Measurements from ENCODE around the gene VPS13D. TPM values are rescaled to one million over a fixed set of nuclear protein-coding genes. Genes with fewer than 3 reads are reported as not detected.

VPS13D gene
- total and polyA plus RNA-seq, 2 of the 4 experiments (the other 2 are of a cell fraction) = 9.0 to 16.3 TPM

- WGBS, 2 experiments (ENCODE audit: extremely low coverage in 2 of 2, insufficient read length in 1 of 2) = no CpG with 5 or more reads among the region's 7 CpGs
- Histone ChIP-seq H2BK15ac (ENCODE audit: low read depth, low read length) (peak overlapping the region; percentile 59; the same call in 1 of the 3 replicates), H3K9me3 (ENCODE audit: control insufficient read depth, insufficient read depth, low read length) (no peaks in the 10 kb centered on the region), H3K4me3 (ENCODE audit: insufficient read depth, low read depth, low read length) (no peak overlapping the region), H3K27ac (ENCODE audit: insufficient read depth, low read length) (no peak overlapping the region), H4K5ac (ENCODE audit: low read depth, low read length) (no peak overlapping the region), H2BK20ac (ENCODE audit: low read depth, low read length) (no peak overlapping the region), H2BK120ac (ENCODE audit: low read depth, low read length) (no peak overlapping the region), H4K20me1 (ENCODE audit: insufficient read depth, low read length) (no peaks in the 10 kb centered on the region), H3K14ac (replicated peaks; ENCODE audit: low read depth, low read length) (no peak overlapping the region), H3K56ac (ENCODE audit: extremely low read depth, insufficient read depth, low read length) (no peak overlapping the region), H3K79me1 (ENCODE audit: low read depth in 1 of 2, low read length in 2 of 2) (peaks cover 5 to 11% of the 10 kb centered on the region in 2 experiments; a peak in 3 of 4 replicates), H3K9me1 (ENCODE audit: insufficient read depth, low read length) (0 out of 2 replicates have a peak, but pooled peaks cover 2% of the 10 kb centered on the region), H3K9ac (ENCODE audit: low read depth, low read length) (no peak overlapping the region), H2AFZ (replicated peaks; ENCODE audit: low read length, poor library complexity) (no peak overlapping the region), H3K4me2 (ENCODE audit: low read depth, low read length) (no peak overlapping the region), H2AK9ac (replicated peaks; ENCODE audit: low read depth, low read length, poor library complexity) (no peak overlapping the region), H3K36me3 (ENCODE audit: control insufficient read depth, insufficient read depth, low read length) (peaks cover 2% of the 10 kb centered on the region; the same call in 1 of the 2 replicates), H4K91ac (ENCODE audit: insufficient read depth, low read depth, low read length) (peak overlapping the region; percentile 35; the same call in 1 of the 2 replicates), H3K4me1 (ENCODE audit: control insufficient read depth, insufficient read depth, low read length) (peaks cover 8% of the 10 kb centered on the region), H3K27me3 (ENCODE audit: control insufficient read depth, insufficient read depth, low read length) (no peaks in the 10 kb centered on the region), H2BK5ac (ENCODE audit: low read depth, low read length, poor library complexity, severe bottlenecking) (no peak overlapping the region), H3K18ac (ENCODE audit: low read depth, low read length) (no peak overlapping the region), H2AK5ac (ENCODE audit: low read depth, low read length) (peak overlapping the region; percentile 43; the same call in 1 of the 2 replicates), H3K4ac (ENCODE audit: low read depth, low read length) (no peak overlapping the region), H4K8ac (ENCODE audit: low read depth in 2 of 2, low read length in 2 of 2) (no peak overlapping the region), H3K23ac (ENCODE audit: low read depth, low read length) (no peak overlapping the region)
- DNase-seq (no peak), ATAC-seq (ENCODE audit: low read depth) (no peak)
- CTCF ChIA-PET = interaction anchor here (0.6 kb wide), 2 partner anchors 16 to 1054 kb away, joined by 3 to 5 read pairs; no protein-coding TSS in a partner anchor
- TF ChIP-seq RAD21 (IDR thresholded peaks at IDR 0.05; ENCODE audit: low read length) = no peak
- TF ChIP-seq MAFK (IDR thresholded peaks at IDR 0.05; ENCODE audit: low read depth, low read length) = no peak
- no peak for TF ChIP-seq MAZ (IDR thresholded peaks at IDR 0.05; ENCODE audit: borderline replicate concordance, low read depth, low read length)
- TF ChIP-seq POLR2A (IDR thresholded peaks at IDR 0.05; ENCODE audit: low read depth, low read length) = no peak
- TF ChIP-seq USF2 (IDR thresholded peaks at IDR 0.05; ENCODE audit: low read depth, low read length) = no peak
- TF ChIP-seq RCOR1 (IDR thresholded peaks at IDR 0.05; ENCODE audit: insufficient replicate concordance, low read length) = no peak
- TF ChIP-seq MXI1 (IDR thresholded peaks at IDR 0.05; ENCODE audit: borderline replicate concordance, low read depth, low read length) = no peak
- TF ChIP-seq BHLHE40 (IDR thresholded peaks at IDR 0.05; ENCODE audit: low read depth, low read length) = no peak
- no peak for TF ChIP-seq SMC3 (IDR thresholded peaks at IDR 0.05; ENCODE audit: low read depth, low read length)
- no peak for TF ChIP-seq CEBPB (IDR thresholded peaks at IDR 0.05; ENCODE audit: low read depth, low read length)
- POLR2A ChIA-PET (ENCODE audit: unreplicated experiment) = no interaction called here
- intact Hi-C loops (cut with micrococcal nuclease) = no loop called here
- dilution Hi-C loops (cut with HindIII; ENCODE audit: low sequenced_read_pairs, unreplicated experiment) = no loop called here
- in situ Hi-C loops (cut with MboI; ENCODE audit: low sequenced_read_pairs) = no loop called here
- BruUV-seq (replicated peaks) = no TSS peak
These were observed 211.7 kb downstream of the VPS13D start for GRCh38 chr1:12441414-12442105.
